Stimulated activated naive CD4-positive, alpha-beta T cell treated with Interleukin-2 at 50 U/mL for 16 hours (primary cell): Measurements from ENCODE around the gene ARIH1.
"Not testable (repeated sequence)": the region's sequence is repeated elsewhere in the genome, so short reads cannot be mapped to it uniquely, and the experiment has no call there.

Experiments used
- DNase-seq: peaks from one replicate; lab custom pipeline; 2025; lab: John Stamatoyannopoulos, UW

Gene ARIH1, protein sequence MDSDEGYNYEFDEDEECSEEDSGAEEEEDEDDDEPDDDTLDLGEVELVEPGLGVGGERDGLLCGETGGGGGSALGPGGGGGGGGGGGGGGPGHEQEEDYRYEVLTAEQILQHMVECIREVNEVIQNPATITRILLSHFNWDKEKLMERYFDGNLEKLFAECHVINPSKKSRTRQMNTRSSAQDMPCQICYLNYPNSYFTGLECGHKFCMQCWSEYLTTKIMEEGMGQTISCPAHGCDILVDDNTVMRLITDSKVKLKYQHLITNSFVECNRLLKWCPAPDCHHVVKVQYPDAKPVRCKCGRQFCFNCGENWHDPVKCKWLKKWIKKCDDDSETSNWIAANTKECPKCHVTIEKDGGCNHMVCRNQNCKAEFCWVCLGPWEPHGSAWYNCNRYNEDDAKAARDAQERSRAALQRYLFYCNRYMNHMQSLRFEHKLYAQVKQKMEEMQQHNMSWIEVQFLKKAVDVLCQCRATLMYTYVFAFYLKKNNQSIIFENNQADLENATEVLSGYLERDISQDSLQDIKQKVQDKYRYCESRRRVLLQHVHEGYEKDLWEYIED

DNA sequence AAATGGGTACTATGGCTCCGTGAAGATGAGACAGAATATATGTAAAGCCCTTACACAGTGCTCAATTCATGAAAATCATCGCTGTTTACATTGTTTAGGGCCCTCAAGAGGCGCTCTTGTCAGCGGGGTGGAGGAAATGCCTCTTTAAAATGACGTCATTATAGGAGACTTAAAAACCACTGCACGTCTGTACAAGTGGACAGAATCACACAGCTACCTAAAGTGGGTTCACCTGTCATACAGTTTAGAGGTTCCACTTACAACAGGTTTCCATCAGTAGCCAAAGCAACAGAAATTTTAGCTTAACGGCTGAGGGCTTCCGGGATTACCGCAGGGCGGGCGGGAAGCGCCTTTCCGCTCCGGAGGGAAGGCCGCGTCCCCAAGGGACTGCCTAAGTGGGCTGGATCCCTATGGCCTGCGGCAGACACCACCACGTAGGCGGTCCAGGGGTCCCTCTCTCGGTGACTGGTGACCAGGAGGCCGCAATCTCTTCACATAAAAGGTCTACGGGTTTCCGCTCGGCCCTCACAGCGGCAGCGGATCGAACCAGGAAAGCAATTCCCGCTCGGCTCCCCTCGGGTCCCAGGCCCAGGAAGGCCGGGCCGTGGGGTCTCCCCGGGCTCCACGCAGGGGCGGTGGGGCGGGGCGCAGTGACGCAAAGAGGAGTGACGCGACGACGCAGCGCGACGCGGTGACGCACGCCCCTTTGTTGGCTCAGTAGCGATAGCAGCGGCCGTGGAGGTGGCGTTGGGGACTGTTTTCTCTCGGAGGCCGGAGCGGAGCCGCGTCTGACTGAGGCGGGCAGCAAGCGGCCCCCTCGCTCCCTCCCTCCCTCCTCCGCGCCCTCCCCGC, at the start of gene ARIH1:
TSS of gene ARIH1 (plus strand) at position 717 of the 852 bp plus-strand sequence. CDS start 310 bp downstream, outside the sequence.
- peak; percentile 94 for DNase-seq

DNA sequence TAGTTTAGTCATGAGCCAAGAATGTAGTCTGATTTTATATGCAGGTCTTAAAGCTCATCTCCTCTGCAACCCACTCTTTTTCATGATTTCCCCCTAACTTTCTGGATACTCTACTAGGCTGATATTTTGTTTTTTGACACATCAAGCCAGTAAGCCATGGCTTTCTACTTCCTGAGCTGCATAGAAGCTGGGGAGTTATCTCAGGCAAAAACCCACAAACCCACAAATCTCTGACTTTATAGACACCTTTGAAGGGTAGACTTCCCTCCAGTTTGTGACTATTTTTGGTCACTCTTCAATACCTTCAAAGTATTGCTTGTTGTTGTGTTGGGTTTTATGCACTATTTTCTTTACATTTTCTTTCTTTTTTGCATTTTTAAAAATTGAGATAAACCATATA, 47.4 kb upstream of the ARIH1 start:
- no peak for DNase-seq

DNA sequence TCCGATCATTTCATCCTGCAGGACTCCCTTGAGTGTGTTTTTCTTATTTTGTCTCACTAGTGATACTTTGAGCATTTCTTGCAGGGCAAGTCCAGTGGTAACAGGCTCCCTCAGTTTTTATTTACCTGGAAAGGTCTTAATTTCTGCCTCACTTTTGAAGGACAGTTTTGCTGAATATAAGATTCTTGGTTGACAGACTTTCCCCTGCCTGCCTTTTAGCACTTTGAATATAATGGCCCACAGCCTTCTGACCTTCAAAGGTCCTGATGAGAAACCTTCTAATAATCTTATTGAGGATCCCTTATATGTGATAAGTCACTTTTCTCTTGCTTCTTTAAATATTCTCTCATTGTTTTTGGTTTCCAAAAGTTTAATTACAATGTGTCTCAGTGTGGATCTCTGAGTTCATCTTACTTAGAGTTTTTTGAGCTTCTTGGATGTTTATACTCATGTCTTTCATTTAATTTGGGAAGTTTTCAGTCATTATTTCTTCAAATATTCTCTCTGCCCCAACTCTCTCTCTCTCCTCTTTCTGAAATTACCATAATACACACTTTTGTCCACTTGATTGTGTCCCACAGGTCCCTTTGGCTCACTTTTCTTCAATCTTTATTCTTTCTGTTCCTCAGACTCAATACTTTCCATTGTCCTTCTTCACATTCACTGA, 36.3 kb upstream of the ARIH1 start:
- DNase-seq, result no peak

DNA sequence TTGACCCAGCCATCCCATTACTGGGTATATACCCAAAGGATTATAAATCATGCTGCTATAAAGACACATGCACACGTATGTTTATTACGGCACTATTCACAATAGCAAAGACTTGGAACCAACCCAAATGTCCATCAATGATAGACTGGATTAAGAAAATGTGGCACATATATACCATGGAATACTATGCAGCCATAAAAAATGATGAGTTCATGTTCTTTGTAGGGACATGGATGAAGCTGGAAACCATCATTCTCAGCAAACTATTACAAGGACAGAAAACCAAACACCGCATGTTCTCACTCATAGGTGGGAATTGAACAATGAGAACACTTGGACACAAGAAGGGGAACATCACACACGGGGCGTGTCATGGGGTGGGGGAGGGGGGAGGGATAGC, 31.3 kb upstream of the ARIH1 start:
- DNase-seq, result not testable (repeated sequence)

DNA sequence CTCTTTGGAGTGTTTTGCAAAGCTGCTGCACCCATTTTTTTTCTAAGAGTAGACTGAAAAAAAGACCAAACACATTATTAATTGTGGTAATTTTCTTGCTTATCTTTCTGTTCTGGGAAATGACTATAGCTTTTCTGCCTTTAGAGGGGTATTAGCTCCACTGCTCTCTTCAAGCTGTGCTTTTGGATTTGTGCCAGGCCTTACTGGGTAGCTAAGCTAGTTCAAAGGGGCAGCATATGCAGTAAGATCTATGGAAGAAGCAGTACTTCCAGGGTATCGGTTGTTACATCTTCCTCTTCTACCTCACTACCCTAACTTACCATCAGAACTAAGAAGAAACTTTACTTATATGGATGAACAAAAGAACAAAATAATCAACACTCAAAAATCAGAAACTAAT, 28.7 kb upstream of the ARIH1 start:
- DNase-seq, result no peak

DNA sequence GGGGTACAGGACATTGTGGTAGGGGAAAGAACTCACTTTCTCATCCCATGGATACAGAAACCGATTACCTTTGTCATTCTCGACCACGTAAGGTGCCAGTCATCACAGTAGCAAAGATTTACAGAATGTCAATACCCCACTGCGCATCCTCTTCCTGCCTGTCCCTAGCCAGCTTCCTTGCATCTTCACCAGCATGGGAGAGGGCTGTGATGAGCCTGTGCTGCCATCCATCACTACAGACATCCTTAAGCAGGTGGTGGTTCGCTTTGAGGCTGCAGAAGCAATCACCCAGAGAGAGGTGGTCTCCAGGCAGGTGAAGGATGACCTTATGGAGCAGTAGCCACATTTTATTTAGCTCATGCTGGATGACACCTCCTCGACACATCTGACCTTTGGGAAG, 23.3 kb upstream of the ARIH1 start:
- DNase-seq, result no peak

DNA sequence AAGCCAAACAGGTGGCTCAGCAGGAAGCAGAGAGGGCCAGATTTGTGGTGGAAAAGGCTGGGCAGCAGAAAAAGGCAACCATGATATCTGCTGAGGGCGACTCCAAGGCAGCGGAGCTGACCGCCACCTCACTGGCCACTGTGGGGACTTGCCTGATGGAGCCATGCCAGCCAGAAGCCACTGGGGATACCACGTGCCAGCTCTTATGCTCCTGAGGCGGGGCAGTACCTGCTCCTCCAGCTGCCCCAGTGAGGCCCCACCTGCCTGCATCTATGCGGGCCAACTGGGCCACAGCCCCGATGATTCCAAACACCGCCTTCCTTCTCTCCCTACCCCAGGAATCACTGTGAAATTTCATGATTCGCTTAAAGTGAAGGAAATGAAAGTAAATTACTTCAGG, 22.9 kb upstream of the ARIH1 start:
- no peak for DNase-seq

DNA sequence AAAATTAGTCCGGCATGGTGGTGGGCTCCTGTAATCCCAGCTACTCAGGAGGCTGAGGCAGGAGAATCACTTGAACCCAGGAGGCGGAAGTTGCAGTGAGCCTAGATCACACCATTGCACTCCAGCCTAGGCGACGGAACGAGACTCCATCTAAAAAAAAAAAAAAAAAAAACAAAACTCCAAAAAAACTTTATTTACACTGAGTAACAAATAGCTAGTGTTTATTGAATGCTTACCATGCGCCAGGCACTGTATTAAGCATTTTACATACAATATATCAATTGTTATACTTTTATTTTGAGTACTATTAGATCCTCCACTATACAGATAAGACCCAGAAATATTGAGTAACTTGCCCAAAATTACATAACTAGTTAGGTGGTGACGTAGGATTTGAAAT, 17.4 kb upstream of the ARIH1 start:
- no peak for DNase-seq

DNA sequence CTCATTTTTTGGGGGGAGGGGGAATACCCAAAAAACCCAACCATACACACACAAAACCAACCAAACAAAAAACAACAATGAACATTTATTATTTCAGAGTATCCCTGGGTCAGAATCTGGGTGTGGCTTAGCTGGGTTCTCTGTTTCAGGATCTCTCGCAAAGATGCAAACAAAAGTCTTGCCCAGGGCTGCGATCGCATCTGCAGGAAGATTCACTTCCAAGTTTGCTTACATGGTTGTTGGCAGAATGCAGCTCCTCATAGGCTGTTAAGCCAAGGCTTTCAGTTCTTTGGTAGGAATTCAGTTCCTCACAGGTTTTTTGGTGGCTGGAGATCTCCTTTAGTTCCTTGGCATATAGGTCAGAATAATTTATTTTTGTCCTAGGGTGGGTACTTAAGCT, 13.7 kb upstream of the ARIH1 start:
- no peak for DNase-seq

DNA sequence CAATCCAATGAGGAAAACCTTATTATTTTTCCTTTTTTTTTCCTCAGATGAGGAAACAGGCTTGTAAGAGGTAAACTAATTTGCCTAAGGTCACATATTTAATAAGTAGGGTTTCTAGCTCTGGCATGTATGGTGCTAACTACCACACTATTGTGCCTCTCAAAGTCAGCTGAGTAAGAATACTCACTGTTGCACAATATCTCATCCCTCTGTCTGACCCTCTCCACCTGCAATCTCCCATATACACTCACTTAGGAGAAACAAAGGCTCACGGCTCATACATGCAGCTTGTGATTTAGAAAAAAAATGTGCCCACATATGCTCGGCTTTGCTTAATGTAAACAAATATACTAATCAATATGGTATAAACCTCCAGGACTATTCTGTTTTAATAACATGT, 10.4 kb upstream of the ARIH1 start:
- DNase-seq, result no peak

DNA sequence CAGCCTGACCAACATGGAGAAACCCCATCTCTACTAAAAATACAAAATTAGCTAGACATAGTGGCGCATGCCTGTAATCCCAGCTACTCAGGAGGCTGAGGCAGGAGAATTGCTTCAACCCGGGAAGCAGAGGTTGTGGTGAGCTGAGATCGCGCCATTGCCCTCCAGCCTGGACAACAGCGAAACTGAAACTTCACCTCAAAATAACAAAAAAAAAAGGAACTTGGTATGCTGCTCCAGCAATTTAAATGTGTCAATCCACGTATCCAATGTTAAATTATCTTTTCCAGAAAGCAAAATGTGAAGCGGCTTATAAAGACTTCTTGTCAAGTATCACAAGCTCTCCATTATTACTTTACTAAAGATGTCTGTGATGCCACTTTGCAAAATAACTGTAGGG, 9.9 kb upstream of the ARIH1 start:
- DNase-seq, result no peak

DNA sequence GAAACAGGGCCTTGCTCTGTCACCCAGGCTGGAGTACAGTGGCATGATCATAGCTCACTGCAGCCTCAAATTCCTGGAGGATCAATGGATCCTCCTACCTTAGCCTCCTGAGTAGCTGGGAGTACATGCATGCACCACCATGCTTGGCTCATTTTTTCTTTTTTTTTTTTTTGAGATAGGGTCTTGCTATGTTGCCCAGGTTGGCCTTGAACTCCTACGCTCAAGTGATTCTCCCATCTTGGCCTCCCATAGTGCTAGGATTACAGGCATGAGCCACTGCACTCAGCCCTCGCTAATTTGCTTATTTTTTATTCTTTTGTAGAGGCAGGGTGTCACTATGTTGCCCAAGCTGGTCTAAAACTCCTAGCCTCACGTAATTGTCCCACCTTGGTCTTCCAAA, 6.0 kb upstream of the ARIH1 start:
- no peak for DNase-seq

DNA sequence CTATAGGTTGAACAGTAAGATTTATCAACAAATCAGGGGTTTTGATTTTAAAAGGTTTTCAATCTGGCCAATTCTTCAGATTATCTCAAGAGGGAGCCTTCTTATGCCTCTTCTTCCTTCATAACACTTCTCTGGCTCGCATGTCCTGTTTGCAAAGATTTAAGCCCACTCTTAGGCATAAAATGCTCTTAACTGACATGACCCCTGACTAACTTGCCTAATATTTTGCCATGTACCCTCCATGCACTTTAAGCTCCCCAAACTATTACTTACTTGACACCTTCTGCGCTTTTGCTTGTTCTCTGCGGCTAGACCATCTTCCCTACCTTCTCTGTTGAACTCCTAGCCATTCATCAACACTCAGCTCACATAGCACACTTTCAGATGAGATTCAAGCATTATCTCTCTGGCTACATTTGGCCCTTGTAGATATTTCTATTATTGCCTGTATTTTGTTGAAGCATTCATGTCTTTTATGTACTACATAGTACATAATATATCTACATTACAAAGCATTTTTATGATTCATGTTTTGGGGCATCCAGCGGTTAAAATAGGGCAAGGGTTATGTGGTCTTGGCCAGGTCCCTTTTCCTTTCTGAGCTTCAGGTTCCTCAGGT, 1.0 kb upstream of the ARIH1 start:
- DNase-seq, result no peak

DNA sequence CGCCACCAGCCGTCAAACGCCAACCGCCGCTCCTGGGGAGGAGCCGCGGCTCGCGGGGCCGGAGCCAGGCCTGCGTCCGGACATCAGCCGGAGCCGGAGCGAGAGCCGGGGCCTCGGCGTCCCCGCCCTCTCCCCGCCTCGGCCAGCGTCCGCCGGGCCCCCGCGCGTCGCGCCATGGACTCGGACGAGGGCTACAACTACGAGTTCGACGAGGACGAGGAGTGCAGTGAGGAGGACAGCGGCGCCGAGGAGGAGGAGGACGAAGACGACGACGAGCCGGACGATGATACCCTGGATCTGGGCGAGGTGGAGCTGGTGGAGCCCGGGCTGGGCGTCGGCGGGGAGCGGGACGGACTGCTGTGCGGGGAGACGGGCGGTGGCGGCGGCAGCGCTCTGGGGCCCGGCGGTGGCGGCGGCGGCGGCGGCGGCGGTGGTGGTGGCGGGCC, 359 bp downstream of the ARIH1 start:
- DNase-seq, result no peak

DNA sequence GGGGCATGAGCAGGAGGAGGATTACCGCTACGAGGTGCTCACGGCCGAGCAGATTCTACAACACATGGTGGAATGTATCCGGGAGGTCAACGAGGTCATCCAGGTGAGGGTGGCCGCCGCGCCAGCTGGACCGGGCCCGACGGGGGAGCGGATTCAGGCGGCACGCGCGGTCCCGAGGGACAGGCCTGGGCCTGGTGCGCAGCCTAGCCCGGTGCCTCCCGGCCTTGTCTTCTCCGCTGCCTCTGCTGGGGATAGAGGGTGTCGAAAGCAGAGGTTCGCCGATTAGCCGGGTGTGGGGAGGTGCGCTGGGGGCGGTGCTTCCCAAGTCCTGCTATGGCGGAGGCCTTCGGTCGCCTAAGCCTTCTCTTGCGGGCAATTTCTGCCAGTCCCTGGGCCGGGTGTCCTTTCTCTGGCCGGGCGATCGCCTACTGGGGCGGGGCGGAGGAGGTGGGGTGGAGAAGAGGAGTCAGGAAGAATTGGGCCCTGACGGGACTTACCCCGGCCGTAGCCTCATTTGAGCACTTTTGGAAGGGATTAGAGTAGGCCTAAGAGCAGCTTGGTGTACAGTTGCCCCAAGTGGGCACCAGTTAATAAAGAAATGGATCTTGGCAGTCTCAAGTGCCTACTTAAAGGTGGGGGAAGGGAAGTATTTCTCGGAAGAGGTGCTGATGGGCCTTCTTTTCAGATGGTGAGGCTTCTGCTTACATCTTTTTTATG, 940 bp downstream of the ARIH1 start:
- peak; percentile 84 for DNase-seq

DNA sequence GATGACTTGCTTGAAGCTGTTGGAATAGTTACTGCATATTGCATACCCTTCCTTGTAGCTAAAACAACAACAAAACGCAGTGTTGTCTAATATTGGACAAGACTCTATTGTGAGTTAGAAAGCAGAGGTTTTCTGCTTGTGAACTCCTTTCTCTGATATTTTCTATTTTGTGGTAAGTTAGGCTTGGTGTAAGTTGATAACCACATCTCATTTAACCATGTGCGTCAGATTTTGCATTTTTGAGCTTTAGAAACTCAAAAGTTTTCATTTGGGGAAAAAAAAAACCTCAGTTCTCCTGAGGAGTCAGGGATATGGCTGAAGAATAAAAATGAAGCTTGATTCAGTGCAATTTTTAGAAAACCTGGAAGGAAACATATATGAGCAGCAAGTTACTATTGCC, 1.5 kb downstream of the ARIH1 start:
- no peak for DNase-seq

DNA sequence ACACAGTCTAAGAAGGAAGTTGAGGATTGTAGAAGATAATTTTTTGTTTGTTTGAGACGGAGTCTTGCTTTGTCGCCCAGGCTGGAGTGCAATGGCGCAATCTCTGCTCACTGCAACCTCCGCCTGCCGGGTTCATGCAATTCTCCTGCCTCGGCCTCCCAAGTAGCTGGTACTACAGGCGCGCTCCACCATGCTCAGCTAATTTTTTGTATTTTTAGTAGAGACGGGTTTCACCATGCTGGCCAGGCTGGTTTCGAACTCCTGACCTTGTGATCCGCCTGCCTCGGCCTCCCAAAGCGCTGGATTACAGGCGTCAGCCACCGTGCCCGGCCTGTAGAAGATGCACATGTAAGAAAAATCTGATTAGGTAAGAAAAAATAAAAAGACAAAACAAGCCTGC, 2.2 kb downstream of the ARIH1 start:
- DNase-seq, result not testable (repeated sequence)

DNA sequence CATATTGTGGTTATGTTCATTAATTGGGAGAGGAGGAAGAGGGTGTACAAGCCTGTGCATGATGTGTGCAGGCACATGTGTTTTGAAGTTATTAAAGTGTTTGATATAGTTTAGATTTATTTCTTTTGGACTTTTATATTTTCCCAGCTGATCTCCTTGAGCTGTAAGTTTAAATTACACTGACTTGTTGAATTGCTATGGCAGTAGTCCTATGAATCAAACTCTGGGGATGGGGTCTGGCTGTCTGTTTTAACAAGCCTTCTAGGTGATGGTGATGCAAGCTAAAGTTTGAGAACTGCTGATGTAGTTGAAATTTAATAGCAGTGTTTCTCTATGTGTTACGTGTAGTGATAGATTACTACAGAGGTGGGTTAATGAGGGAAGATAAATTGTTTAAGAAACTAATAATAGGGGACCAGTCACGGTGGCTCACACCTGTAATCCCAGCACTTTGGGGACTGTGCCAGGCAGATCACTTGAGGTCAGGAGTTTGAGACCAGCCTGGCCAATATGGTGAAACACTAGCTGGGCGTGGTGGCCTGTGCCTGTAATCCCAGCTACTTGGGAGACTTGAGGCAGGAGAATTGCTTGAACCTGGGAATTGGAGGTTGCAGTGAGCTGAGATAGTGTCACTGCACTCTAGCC, 7.0 kb downstream of the ARIH1 start:
- DNase-seq, result no peak

DNA sequence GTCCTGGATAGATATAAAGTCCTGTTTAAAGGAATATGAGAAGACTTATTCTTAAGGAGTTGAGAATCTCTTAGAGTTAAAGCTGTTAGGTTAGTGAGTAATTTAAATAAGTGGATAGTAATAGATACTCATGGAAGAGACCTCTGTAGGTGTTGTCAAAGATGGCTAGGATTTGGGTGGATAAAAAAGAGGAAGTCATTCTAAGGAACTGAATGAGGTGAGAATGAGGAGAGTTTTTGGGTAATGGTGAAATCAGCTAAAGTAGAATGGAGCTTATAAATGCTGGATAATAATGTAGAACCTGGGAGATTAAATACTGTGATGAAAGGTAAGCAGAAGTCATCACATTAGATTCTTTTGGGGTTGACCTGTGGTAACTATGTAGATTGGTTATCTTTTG, 8.1 kb downstream of the ARIH1 start:
- DNase-seq, result no peak

DNA sequence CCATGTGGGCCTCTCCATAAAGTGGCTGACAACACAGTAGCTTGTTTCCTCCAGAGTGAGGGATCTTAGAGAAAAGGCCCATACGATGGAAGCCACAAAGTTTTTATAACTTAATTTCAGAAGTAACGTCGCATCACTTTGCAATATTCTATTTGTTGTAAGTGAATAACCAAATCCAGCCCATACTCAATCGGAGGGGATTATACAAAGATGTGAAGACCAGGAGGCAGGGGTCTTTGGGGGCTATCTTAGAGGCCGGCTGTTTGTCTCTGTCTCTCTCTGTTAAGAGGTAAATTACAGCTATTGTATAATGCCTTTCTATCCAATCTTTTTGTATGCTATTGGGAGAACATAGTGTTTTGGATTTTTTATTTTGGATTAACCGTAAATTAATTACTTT, 9.1 kb downstream of the ARIH1 start:
- no peak for DNase-seq

DNA sequence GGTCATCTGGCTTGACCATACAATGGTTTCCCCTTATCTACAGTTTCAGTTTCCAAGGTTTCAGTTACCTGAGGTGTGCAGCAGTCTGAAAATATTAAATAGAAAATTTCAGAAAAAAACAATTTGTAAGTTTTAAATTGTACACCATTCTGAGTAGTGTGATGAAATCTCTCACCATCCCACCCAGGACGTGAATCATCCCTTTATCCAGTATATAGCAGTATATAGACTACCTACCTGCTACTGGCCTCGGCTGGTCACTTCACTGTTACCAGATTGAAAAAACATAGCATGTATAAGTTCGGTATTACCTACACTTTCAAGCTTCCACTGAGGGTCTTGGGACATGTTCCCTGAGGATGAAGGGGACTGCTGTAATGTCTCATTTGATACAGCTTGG, 12.0 kb downstream of the ARIH1 start:
- no peak for DNase-seq
